NCI-H526 (cell line): Measurements from ENCODE around the gene TMEM234.

Experiments used
- DNase-seq, 2 experiments: peaks; one replicate each; lab custom pipeline; 2025; lab: John Stamatoyannopoulos, UW

Gene TMEM234

GRCh38 chr1:32178380-32179192 lies 43.6 kb downstream of the TMEM234 start:
- DNase-seq, result no peak

GRCh38 chr1:32172621-32173245 lies 49.4 kb downstream of the TMEM234 start:
- no peak for DNase-seq

DNA sequence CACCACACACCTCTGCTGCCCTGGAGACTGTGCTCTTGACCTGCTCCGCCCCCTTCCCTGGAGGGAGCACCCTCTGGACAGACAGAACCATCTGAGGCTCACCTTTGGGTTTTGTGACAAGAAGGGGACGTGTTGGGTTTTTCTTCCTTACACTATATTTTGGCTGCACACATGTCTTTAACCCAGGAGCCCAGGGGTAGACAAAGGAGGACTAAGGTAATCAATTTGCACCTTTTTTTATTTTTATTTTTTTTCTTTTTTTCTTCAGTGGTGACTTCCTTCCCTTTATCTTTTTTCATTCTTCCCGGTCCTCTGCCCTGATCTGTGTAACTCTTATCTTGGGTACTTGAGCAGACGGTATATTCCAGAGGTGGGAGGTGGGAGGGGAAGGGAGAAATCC lies 51.2 kb downstream of the TMEM234 start:
- DNase-seq, result no peak
